WERI-Rb-1 (cell line): ENCODE data around the gene NUMA1.
A peak's percentile ranks its signal among the peaks of the same experiment; 100 is the strongest.

ENCODE experiments used
- DNase-seq: peaks from one replicate; pipeline ENCODE4 v3.0.0-alpha.2; 2020
- H3K27ac ChIP-seq: fragments of 250-450 bp; sonication (Bioruptor Pico); 2 replicates; pipeline ENCODE4 v1.5.1; 2020; ENCODE audit warnings: mild to moderate bottlenecking, moderate library complexity
- H3K27me3 ChIP-seq: fragments of 250-450 bp; sonication (Bioruptor Pico); 2 replicates; pipeline ENCODE4 v1.5.1; 2021; ENCODE audit warnings: mild to moderate bottlenecking, low read depth, moderate library complexity; ENCODE audit not compliant: insufficient read depth, severe bottlenecking
- H3K36me3 ChIP-seq: fragments of 250-450 bp; sonication (Bioruptor Pico); 2 replicates; pipeline ENCODE4 v1.5.1; 2020; ENCODE audit warnings: mild to moderate bottlenecking, moderate library complexity
- H3K4me3 ChIP-seq: 2 replicates; pipeline ENCODE4 v1.5.1; 2011; ENCODE audit warnings: low read depth, mild to moderate bottlenecking, control low read depth, low read length
- H3K9me3 ChIP-seq: fragments of 250-450 bp; sonication (Bioruptor Pico); 2 replicates; pipeline ENCODE4 v1.5.1; 2021; ENCODE audit warnings: mild to moderate bottlenecking, moderate library complexity; ENCODE audit not compliant: severe bottlenecking
- CTCF ChIP-seq: IDR thresholded peaks from 2 replicates; pipeline ENCODE4 v1.5.1; 2011; ENCODE audit warnings: low read depth, mild to moderate bottlenecking, control low read depth, inconsistent platforms, low read length

The NUMA1 gene

GRCh38 chr11:72091292-72091691 lies 10.9 kb upstream of the NUMA1 start:
- Histone ChIP-seq H3K36me3 (peaks cover 10% of the 10 kb centered on the region), H3K9me3 (no peaks in the 10 kb centered on the region), H3K4me3 (no peak overlapping the region), H3K27ac (peak overlapping the region; percentile 16; the same call in 1 of the 2 replicates), H3K27me3 (no peaks in the 10 kb centered on the region)
- DNase-seq, result peak; percentile 79
- TF ChIP-seq CTCF, result peak; percentile 85

GRCh38 chr11:72088076-72088808 lies 7.9 kb upstream of the NUMA1 start:
- no peak for TF ChIP-seq CTCF
- Histone ChIP-seq H3K36me3 (peaks cover 4% of the 10 kb centered on the region; the same call in 1 of the 2 replicates), H3K9me3 (no peaks in the 10 kb centered on the region), H3K27me3 (no peaks in the 10 kb centered on the region), H3K27ac (peak overlapping the region; percentile 57), H3K4me3 (no peak overlapping the region)
- no peak for DNase-seq

GRCh38 chr11:72085621-72086351 lies 5.4 kb upstream of the NUMA1 start:
- Histone ChIP-seq H3K9me3 (no peaks in the 10 kb centered on the region), H3K27ac (no peak overlapping the region), H3K4me3 (no peak overlapping the region), H3K27me3 (no peaks in the 10 kb centered on the region), H3K36me3 (peaks cover 4% of the 10 kb centered on the region; the same call in 1 of the 2 replicates)
- TF ChIP-seq CTCF, result no peak
- DNase-seq, result no peak

GRCh38 chr11:72084965-72085364 lies 4.6 kb upstream of the NUMA1 start:
- TF ChIP-seq CTCF, result no peak
- Histone ChIP-seq H3K9me3 (no peaks in the 10 kb centered on the region), H3K27ac (no peak overlapping the region), H3K36me3 (0 out of 2 replicates have a peak, but pooled peaks cover 2% of the 10 kb centered on the region), H3K27me3 (no peaks in the 10 kb centered on the region), H3K4me3 (no peak overlapping the region)
- DNase-seq, result no peak

- H3K27me3 ChIP-seq, result no peaks in the 10 kb centered on the region
- H3K27ac ChIP-seq, result no peak overlapping the region
- no peak overlapping the region for H3K4me3 ChIP-seq
- no peak for TF ChIP-seq CTCF
- DNase-seq, result no peak
- H3K9me3 ChIP-seq, result no peaks in the 10 kb centered on the region
- 0 out of 2 replicates have a peak, but pooled peaks cover 2% of the 10 kb centered on the region for H3K36me3 ChIP-seq
Measured at GRCh38 chr11:72084076-72084475, 3.7 kb upstream of the NUMA1 start.
